GM21381 (cell line): Measurements from ENCODE around the gene CCDC171.
"Not testable (repeated sequence)": the region's sequence is repeated elsewhere in the genome, so short reads cannot be mapped to it uniquely, and the experiment has no call there.

Experiments used
- ATAC-seq: cut with Tn5 transposase; IDR thresholded peaks from one replicate; pipeline ENCODE4 v1.9.1; 2021; ENCODE audit warnings: mild to moderate bottlenecking, moderate library complexity; ENCODE audit not compliant: unreplicated experiment

The CCDC171 gene

GRCh38 chr9:15670894-15671293 is 118.1 kb downstream of the CCDC171 start:
- peak; percentile 81 for ATAC-seq

GRCh38 chr9:15693701-15694100 is 140.9 kb downstream of the CCDC171 start:
- ATAC-seq = no peak

DNA sequence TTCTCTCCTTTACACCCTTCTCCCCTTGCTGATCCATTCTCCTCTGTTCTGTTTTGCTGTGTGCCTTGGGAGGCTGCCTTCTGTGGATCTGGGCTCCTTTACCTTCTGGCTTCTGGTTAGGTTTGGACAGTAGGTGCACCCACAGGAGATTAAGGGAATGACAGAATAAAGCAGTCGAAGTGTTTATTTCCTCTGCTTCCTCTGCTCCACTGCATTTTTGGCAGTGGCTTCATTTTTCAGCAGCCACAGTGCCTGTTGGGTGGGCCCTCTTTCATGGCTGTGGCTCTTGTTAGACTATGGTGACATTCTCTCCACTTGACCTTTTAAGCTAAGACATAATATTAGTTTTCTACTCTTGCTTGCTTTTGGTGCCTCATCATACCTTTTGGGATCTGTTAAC is 144.1 kb downstream of the CCDC171 start:
- ATAC-seq = no peak

DNA sequence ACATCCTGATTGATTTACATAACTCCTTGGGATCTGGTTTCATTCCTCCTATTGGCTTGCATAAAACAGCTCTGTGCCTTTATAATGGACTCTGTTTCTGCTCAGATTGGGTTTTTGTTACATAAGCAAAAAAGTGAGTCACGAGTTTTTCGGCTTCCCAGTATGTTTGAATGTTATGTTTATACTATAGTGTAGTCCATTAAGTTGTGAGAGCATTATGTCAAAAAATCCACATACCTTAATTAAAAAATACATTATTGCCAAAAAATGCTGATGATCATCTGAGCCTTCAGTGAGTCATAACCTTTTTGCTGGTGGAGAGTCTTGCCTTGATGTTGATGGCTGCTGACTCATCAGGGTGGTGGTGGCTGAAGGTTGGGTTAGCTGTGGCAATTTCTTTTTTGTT is 144.6 kb downstream of the CCDC171 start:
- no peak for ATAC-seq

DNA sequence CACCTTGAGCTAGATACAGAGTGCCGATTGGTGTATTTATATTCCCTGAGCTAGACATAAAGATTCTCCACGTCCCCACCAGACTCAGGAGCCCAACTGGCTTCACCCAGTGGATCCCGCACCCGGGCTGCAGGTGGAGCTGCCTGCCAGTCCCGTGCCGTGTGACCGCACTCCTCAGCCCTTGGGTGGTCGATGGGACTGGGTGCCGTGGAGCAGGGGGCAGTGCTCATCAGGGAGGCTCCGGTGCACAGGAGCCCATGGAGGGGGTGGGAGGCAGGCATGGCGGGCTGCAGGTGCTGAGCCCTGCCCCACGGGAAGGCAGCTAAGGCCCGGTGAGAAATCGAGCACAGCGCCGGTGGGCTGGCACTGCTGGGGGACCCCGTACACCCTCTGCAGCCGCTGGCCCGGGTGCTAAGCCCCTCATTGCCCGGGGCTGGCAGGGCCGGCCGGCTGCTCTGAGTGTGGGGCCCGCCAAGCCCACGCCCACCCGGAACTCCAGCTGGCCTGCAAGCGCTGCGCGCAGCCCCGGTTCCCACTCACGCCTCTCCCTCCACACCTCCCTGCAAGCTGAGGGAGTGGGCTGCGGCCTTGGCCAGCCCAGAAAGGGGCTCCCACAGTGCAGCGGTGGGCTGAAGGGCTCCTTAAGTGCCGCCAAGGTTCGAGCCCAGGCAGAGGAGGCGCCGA is 147.2 kb downstream of the CCDC171 start:
- ATAC-seq = not testable (repeated sequence)

DNA sequence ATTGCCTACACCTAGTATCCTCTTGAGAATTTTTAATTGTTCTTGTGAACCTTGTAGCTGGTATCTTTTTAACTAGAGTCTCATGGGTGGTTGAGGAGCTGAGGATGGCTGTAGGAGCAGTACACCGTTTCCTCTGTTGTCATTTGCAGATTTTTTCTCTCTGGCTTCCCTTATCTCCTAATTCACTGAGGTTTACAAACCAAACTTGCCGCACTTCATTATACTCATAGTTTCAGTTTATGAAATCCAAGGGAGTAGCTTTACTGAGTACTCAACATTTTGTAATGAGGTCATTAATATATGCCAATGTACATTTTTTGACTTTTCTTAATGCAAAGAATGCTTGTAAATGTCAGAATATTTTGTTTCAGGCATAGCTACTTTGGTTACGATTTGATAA is 154.2 kb downstream of the CCDC171 start:
- ATAC-seq = no peak

DNA sequence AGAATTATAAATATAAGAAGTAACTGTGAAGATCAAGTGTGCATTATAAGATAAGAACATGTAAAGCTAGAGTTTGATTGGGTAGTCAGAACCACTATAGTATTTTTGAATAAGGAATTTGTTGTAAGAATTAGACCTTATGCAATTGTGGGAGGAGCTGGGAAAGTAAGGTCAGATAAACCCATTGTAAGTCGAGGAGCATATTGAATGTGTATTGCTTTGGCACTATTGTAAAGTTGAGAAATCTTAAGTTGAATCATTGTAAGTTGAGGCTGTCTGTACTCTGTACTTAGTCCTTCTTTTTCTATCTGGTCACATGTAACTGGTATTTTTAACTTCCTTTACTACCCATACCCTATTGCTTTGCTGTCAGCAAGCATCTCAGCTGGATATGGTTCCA is 158.7 kb downstream of the CCDC171 start:
- ATAC-seq = no peak

DNA sequence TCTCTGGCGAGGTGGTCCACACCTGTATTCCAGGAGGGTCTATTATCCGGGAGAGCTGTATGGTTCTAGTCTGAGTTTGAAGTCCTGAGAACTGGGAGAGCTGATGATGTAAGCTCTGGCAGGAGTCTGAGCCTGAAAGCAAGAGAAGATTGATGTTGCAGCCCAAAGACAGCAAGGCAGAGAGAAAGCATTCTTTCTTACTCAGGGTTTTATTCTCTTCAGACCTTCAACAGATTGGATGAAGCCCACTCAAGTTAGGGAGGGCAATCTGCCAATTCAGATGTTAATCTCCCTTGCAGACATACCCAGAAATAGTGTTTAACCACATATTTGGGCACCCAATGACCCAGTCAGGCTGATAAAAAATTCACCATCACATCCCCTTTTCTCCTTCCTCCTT is 159.1 kb downstream of the CCDC171 start:
- no peak for ATAC-seq

DNA sequence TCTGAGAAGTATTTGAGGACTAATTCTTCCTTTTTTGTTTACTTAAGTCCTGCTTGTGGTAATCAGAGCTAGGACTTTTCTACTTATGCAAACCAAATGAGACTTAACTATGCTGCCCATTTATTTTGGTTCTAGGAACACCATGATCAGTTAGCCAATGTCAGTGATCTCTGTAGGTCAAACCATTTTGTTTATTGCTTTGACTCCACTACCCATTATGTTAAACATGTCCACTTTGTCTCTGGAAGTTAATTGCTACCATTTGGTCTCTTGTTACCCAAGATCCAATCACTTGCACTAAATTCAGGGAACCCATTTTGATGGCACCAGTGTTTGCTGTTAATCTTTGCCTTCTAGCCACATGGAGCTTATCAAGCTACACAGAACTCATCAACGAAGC is 161.9 kb downstream of the CCDC171 start:
- ATAC-seq = no peak

- ATAC-seq = no peak
Observed at GRCh38 chr9:15717290-15717967, 164.6 kb downstream of the CCDC171 start.

DNA sequence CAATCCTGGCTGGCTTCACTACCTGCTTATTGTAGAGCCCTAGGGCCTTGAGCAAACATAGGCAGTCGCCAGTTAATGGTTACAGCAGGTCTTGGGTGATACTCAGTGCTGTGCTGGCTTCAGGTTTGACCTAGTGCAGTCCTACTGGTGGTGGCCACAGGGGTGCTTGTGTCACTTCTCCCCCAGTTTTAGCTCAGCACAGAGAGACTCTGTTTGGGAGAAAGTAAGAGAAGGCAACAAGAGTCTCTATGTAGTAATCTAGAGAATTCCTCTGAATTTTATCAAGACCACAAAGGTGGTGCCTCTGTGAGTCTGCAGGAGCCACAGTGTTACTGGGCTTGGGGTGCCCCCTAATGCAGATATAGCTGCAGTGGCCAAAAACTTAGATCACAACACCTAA is 165.6 kb downstream of the CCDC171 start:
- ATAC-seq = no peak

DNA sequence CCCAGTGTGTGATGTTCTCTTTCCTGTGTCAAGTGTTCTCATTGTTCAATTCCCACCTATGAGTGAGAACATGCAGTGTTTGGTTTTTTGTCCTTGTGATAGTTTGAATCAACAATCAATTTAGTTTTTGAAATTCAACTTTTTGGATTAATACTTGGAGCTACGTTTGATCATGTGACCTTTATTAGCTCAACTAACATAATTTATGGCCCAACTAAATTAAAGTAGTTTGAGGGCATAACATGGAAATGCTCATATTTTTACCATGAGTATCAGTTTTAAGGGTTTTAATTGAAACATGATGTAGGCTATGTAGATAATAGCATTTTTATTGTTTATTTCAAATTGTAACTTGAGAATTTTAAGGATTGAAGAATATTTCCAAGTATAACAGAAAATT is 168.0 kb downstream of the CCDC171 start:
- ATAC-seq = no peak

DNA sequence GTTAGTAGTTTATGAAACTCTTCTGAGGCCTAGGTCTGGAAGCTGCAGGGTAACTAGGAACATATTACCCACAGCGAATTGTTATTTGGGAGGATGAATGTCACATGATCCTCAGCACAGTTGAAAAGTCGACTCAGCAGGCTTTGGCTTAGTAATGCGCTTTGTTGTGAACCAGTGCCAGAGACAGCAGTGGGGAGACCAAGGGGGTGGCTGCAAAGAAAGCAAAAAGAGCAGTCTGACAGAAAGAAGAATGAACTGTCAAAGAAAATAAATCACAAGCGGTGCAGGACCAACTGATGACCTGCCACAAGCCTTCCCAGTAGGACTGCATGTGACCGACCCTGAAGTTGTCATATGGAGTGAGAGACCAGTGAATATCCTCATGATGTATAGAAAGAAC is 170.0 kb downstream of the CCDC171 start:
- ATAC-seq = no peak

DNA sequence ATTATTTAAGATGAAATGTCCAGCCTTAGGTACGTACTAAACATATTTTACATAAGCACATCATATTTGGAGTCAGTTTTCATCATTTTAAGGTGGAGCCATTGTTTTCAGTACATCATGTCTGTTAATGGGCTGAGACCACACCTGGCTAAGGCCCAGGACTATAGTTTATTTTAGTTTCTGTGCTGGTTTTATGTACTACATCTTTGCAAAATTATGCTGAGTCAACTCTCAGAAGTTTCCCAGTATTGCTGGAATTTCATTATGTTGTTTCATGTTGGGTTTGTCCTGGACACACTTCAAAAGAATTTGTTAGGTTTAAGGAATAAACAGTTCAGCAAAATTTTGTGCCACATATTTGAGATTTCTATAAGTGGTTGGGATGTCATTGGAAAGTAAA is 171.2 kb downstream of the CCDC171 start:
- no peak for ATAC-seq

DNA sequence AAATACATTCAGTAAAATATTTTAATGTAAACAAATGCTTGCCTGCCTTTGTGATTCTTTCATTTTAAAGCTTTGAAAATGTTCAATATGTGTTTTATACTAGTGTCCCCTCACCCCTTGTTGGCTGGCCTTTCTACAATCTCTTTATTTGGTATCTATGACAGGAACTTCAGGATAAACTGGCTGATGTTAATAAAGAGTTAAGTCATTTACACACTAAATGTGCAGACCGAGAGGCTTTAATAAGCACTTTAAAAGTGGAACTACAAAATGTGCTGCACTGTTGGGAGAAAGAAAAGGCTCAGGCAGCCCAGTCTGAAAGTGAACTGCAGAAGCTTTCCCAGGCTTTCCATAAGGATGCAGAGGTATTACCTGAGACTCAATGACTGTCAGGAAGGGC is 171.8 kb downstream of the CCDC171 start:
- no peak for ATAC-seq

DNA sequence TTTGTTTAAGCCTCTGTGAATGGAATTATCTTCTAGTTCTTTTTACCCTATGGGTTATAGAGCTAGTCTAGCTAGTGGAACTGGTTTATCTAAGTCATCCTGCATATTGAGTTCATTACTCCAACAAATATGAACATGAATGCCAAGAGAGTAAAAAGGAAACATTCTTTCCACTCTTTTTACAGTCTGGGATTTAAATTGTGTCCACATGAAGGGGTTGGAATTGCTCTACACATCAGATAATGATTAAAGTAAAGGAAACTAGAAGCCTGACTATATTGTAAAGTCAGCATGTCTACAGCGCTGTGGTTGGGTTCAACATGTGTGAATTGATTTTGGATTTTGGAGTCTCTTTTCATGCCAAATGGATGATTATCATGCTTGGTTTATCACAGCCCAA is 173.1 kb downstream of the CCDC171 start:
- no peak for ATAC-seq

DNA sequence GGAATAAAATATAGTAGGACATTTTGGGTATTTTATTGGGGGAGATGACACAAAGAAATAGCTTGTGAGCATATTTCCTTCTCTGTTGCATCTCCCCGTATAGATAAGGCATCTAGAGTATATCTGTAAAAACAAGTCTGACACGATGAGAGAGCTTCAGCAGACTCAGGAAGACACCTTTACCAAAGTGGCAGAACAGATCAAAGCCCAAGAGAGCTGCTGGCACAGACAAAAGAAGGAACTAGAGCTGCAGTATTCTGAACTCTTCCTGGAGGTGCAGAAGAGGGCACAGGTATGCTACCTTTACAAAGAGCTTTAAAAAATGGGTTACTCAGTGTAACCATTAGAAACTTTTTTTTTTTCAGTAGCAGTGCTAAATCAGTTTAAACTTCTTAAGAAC is 176.7 kb downstream of the CCDC171 start:
- ATAC-seq = no peak

- ATAC-seq = no peak
Observed at GRCh38 chr9:15735083-15735857, 182.4 kb downstream of the CCDC171 start.

GRCh38 chr9:15736569-15736968 is 183.7 kb downstream of the CCDC171 start:
- ATAC-seq = no peak

GRCh38 chr9:15738011-15738410 is 185.2 kb downstream of the CCDC171 start:
- ATAC-seq = no peak

DNA sequence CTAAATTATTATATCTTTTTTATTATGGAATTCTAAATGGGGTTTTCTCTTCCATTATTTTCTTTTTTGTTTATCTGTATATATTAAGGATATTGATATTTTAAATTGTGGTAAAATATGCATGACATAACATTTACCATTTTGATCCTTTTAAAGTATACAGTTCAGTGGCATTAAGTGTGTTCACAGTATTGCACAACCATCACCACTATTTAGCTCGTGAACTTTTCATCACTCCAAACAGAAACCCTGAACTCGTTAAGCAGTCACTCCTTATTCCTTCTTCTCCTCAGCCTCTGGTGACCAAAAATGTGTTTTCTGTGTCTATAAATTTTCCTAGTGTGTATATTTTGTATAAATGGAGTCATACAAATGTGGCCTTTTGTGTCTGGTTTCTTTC is 188.2 kb downstream of the CCDC171 start:
- ATAC-seq = no peak

GRCh38 chr9:15743512-15743911 is 190.7 kb downstream of the CCDC171 start:
- ATAC-seq = peak; percentile 84
